OCI-LY1 (cell line): ENCODE results near the gene RAD51B.

Source experiments
- EZH2 ChIP-seq: fragments of 200-600 bp; sonication (generic), shearing (Covaris generic); IDR thresholded peaks from 2 replicates; pipeline ENCODE4 v1.8.0; 2017; ENCODE audit warnings: borderline replicate concordance, mixed run types, mild to moderate bottlenecking, antibody characterized with exemption, low read length, moderate library complexity, mixed read lengths
- TF ChIP-seq, protein P1 (sequence below): fragments of 200-600 bp; sonication (generic), shearing (Covaris generic); IDR thresholded peaks from 2 replicates; pipeline ENCODE4 v1.5.1; 2017; ENCODE audit warnings: mild to moderate bottlenecking, antibody characterized with exemption, low read length, moderate library complexity, mixed read lengths

DNA sequence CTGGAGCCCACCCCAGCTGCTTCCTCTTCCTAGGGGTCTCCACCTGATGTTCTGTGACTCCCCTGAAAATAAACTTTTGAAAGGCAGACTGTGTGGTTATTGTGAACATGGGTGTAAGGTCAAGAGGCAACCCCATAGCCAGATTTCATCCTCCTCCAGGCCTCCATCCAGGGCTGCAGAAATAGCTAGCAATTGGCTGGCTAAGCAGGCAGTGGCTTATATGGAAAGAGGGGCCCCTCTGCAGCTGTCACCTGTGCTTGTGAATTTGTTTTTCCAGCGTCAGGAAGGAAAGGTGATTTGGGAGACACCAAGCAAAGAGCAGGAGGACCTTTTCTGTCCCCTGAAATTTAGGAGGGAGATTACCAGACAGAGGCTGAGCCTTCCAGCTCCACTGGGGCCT lies 917.5 kb downstream of the RAD51B start:
- TF ChIP-seq, protein P1, sequence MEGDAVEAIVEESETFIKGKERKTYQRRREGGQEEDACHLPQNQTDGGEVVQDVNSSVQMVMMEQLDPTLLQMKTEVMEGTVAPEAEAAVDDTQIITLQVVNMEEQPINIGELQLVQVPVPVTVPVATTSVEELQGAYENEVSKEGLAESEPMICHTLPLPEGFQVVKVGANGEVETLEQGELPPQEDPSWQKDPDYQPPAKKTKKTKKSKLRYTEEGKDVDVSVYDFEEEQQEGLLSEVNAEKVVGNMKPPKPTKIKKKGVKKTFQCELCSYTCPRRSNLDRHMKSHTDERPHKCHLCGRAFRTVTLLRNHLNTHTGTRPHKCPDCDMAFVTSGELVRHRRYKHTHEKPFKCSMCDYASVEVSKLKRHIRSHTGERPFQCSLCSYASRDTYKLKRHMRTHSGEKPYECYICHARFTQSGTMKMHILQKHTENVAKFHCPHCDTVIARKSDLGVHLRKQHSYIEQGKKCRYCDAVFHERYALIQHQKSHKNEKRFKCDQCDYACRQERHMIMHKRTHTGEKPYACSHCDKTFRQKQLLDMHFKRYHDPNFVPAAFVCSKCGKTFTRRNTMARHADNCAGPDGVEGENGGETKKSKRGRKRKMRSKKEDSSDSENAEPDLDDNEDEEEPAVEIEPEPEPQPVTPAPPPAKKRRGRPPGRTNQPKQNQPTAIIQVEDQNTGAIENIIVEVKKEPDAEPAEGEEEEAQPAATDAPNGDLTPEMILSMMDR = no peak
- no peak for TF ChIP-seq EZH2
